IMR-90 (cell line): ENCODE results near the gene PIGM. TPM values are rescaled to one million over a fixed set of nuclear protein-coding genes. Genes with fewer than 3 reads are reported as not detected.

ENCODE experiments used
- ATAC-seq: fragments of 200-7000 bp; cut with Tn5 transposase; 2 replicates; pipeline ENCODE4 v1.9.1; 2020; ENCODE audit warnings: low read depth, mild to moderate bottlenecking, moderate library complexity
- BruUV-seq: library from RNA; stranded (reverse); fragments of 400-500 nt; replicated peaks from 2 replicates; lab custom pipeline; 2021; lab: Mats Ljungman, UMichigan
- CTCF ChIA-PET: fragments of 300-600 bp; formaldehyde crosslinking; extraction: SDS; loops from one replicate; lab custom pipeline; 2021; ENCODE audit warnings: antibody characterized with exemption; lab: Yijun Ruan, JAX
- POLR2A ChIA-PET: fragments of 300-600 bp; sonication (Branson Sonifier 250); formaldehyde crosslinking; loops from one replicate; lab custom pipeline; 2022; ENCODE audit warnings: antibody characterized with exemption; ENCODE audit not compliant: unreplicated experiment; lab: Charles Lee
- DNase-seq: peaks from one replicate; pipeline ENCODE4 v3.0.0; 2013
- H2AFZ ChIP-seq: replicated peaks from 2 replicates; pipeline ENCODE3; 2013; ENCODE audit warnings: low read length, mild to moderate bottlenecking; ENCODE audit not compliant: poor library complexity
- H2AK5ac ChIP-seq: 2 replicates; pipeline ENCODE4 v1.6.1; 2013; ENCODE audit warnings: low read depth, low read length, inconsistent platforms
- H2AK9ac ChIP-seq: replicated peaks from 2 replicates; pipeline ENCODE3; 2013; ENCODE audit warnings: mild to moderate bottlenecking, low read depth, low read length, moderate library complexity; ENCODE audit not compliant: poor library complexity
- H2BK120ac ChIP-seq: 2 replicates; pipeline ENCODE4 v1.6.1; 2013; ENCODE audit warnings: low read depth, low read length, inconsistent platforms
- H2BK15ac ChIP-seq: 3 replicates; pipeline ENCODE4 v1.6.1; 2013; ENCODE audit warnings: low read depth, low read length, inconsistent platforms
- H2BK20ac ChIP-seq: 2 replicates; pipeline ENCODE4 v1.6.1; 2013; ENCODE audit warnings: low read depth, mild to moderate bottlenecking, inconsistent platforms, low read length, moderate library complexity
- H2BK5ac ChIP-seq: 2 replicates; pipeline ENCODE4 v1.6.1; 2013; ENCODE audit warnings: mild to moderate bottlenecking, low read depth, low read length, inconsistent platforms; ENCODE audit not compliant: poor library complexity, severe bottlenecking
- H3K14ac ChIP-seq: replicated peaks from 2 replicates; pipeline ENCODE4 v1.6.1; 2013; ENCODE audit warnings: low read depth, low read length, inconsistent platforms
- H3K18ac ChIP-seq: 2 replicates; pipeline ENCODE4 v1.6.1; 2013; ENCODE audit warnings: low read depth, low read length, control low read depth
- H3K23ac ChIP-seq: 2 replicates; pipeline ENCODE4 v1.6.1; 2013; ENCODE audit warnings: low read depth, low read length, inconsistent platforms
- H3K27ac ChIP-seq: 2 replicates; pipeline ENCODE4 v1.5.1; 2013; ENCODE audit warnings: mild to moderate bottlenecking, control low read depth, low read length; ENCODE audit not compliant: insufficient read depth
- H3K27me3 ChIP-seq: 2 replicates; pipeline ENCODE4 v1.6.1; 2013; ENCODE audit warnings: low read length; ENCODE audit not compliant: control insufficient read depth, insufficient read depth
- H3K36me3 ChIP-seq: 2 replicates; pipeline ENCODE4 v1.6.1; 2013; ENCODE audit warnings: low read length, mixed read lengths; ENCODE audit not compliant: control insufficient read depth, insufficient read depth
- H3K4ac ChIP-seq: 2 replicates; pipeline ENCODE4 v1.6.1; 2013; ENCODE audit warnings: low read depth, low read length, inconsistent platforms
- H3K4me1 ChIP-seq: 2 replicates; pipeline ENCODE4 v1.6.1; 2013; ENCODE audit warnings: low read length, mixed read lengths; ENCODE audit not compliant: control insufficient read depth, insufficient read depth
- H3K4me2 ChIP-seq: 2 replicates; pipeline ENCODE4 v1.6.1; 2013; ENCODE audit warnings: low read depth, mild to moderate bottlenecking, control low read depth, low read length, moderate library complexity
- H3K4me3 ChIP-seq: 2 replicates; pipeline ENCODE4 v1.5.1; 2013; ENCODE audit warnings: low read depth, mild to moderate bottlenecking, control low read depth, low read length, moderate library complexity; ENCODE audit not compliant: insufficient read depth
- H3K56ac ChIP-seq: 2 replicates; pipeline ENCODE4 v1.6.1; 2013; ENCODE audit warnings: low read length, inconsistent platforms; ENCODE audit not compliant: insufficient read depth; ENCODE audit errors: extremely low read depth
- H3K79me1 ChIP-seq, 2 experiments: 2 replicates each; pipeline ENCODE4 v1.6.1; 2013; ENCODE audit warnings: low read length in 2 of 2, inconsistent platforms in 1 of 2, low read depth in 1 of 2
- H3K9ac ChIP-seq: 2 replicates; pipeline ENCODE4 v1.6.1; 2013; ENCODE audit warnings: low read depth, low read length, control low read depth
- H3K9me1 ChIP-seq: 2 replicates; pipeline ENCODE4 v1.6.1; 2013; ENCODE audit warnings: low read length, inconsistent platforms; ENCODE audit not compliant: insufficient read depth
- H3K9me3 ChIP-seq: 2 replicates; pipeline ENCODE4 v1.6.1; 2013; ENCODE audit warnings: low read length; ENCODE audit not compliant: control insufficient read depth, insufficient read depth
- H4K20me1 ChIP-seq: 2 replicates; pipeline ENCODE4 v1.6.1; 2013; ENCODE audit warnings: low read length, inconsistent platforms; ENCODE audit not compliant: insufficient read depth
- H4K5ac ChIP-seq: 2 replicates; pipeline ENCODE4 v1.6.1; 2013; ENCODE audit warnings: mild to moderate bottlenecking, low read depth, low read length, control low read depth
- H4K8ac ChIP-seq, 2 experiments: 2 replicates each; pipeline ENCODE4 v1.6.1; 2013; ENCODE audit warnings: low read depth in 2 of 2, low read length in 2 of 2, control low read depth in 1 of 2, inconsistent platforms in 1 of 2
- H4K91ac ChIP-seq: 2 replicates; pipeline ENCODE4 v1.6.1; 2013; ENCODE audit warnings: low read depth, low read length, inconsistent platforms; ENCODE audit not compliant: insufficient read depth
- BHLHE40 ChIP-seq: fragments of 150-350 bp; IDR thresholded peaks from 2 replicates; pipeline ENCODE4 v1.6.1; 2016; ENCODE audit warnings: mild to moderate bottlenecking, low read depth, low read length
- CHD1 ChIP-seq: IDR thresholded peaks from 2 replicates; pipeline ENCODE4 v1.6.1; 2012; ENCODE audit warnings: low read depth, low read length, improper control_type of control experiment
- FOS ChIP-seq: fragments of 150-350 bp; IDR thresholded peaks from 2 replicates; pipeline ENCODE4 v1.6.1; 2016; ENCODE audit warnings: low read depth, low read length
- MAFK ChIP-seq: IDR thresholded peaks from 2 replicates; pipeline ENCODE4 v1.6.1; 2012; ENCODE audit warnings: low read depth, low read length, improper control_type of control experiment
- MXI1 ChIP-seq: IDR thresholded peaks from 2 replicates; pipeline ENCODE4 v1.6.1; 2012; ENCODE audit warnings: low read depth, mild to moderate bottlenecking, low read length, moderate library complexity, borderline replicate concordance
- NFE2L2 ChIP-seq: fragments of 150-350 bp; IDR thresholded peaks from 2 replicates; pipeline ENCODE4 v1.6.1; 2016; ENCODE audit warnings: low read depth, mild to moderate bottlenecking, low read length
- RCOR1 ChIP-seq: IDR thresholded peaks from 2 replicates; pipeline ENCODE4 v1.6.1; 2012; ENCODE audit warnings: mild to moderate bottlenecking, low read length, improper control_type of control experiment; ENCODE audit not compliant: insufficient replicate concordance
- WGBS, 2 experiments: methylation state at CpG; one replicate each; pipeline versions ENCODE4 v1.1.5 to v1.1.7; 2013; ENCODE audit warnings: missing lambda C conversion rate in 2 of 2; ENCODE audit not compliant: insufficient read length in 1 of 2; ENCODE audit errors: extremely low coverage in 2 of 2; 5-methylcytosine and 5-hydroxymethylcytosine counted together
- dilution Hi-C: fragments of 300-500 bp; cut with HindIII; formaldehyde crosslinking; loops from one replicate; pipeline ENCODE4 v1.14.3; 2018; ENCODE audit warnings: low sequenced_read_pairs; ENCODE audit not compliant: unreplicated experiment
- in situ Hi-C: fragments of 300-500 bp; cut with MboI; formaldehyde crosslinking; loops from 3 replicates; pipeline ENCODE4 v1.14.3; 2019; ENCODE audit warnings: low sequenced_read_pairs, inconsistent platforms, mixed read lengths
- intact Hi-C: fragments of 100-400 bp; cut with micrococcal nuclease; formaldehyde crosslinking; loops from 2 replicates; pipeline ENCODE4 v1.10.0; 2022
- polyA plus RNA-seq, 3 experiments: library from polyadenylated mRNA; depleted of rRNA; stranded (reverse); fragments of >200 nt; gene quantifications; 2 replicates each; pipeline ENCODE4 v1.2.3, GENCODE V29; 2012; ENCODE audit warnings: low replicate concordance in 1 of 3
- total RNA-seq: library from RNA; depleted of rRNA; stranded (reverse); fragments of >200 nt; gene quantifications from 2 replicates; pipeline ENCODE4 v1.2.3, GENCODE V29; 2012
- TF ChIP-seq, protein P1 (sequence below): fragments of 150-350 bp; IDR thresholded peaks from 2 replicates; pipeline ENCODE4 v1.6.1; 2017; ENCODE audit warnings: mild to moderate bottlenecking, antibody characterized with exemption, low read length, low read depth
- TF ChIP-seq, protein P2 (sequence below): conservative IDR thresholded peaks from 2 replicates; pipeline ENCODE4 v1.5.1; 2012; ENCODE audit warnings: mild to moderate bottlenecking, low read depth, low read length, improper control_type of control experiment

The PIGM gene
- total and polyA plus RNA-seq, 2 of the 4 experiments (the other 2 are of a cell fraction), result 2.9 TPM

DNA sequence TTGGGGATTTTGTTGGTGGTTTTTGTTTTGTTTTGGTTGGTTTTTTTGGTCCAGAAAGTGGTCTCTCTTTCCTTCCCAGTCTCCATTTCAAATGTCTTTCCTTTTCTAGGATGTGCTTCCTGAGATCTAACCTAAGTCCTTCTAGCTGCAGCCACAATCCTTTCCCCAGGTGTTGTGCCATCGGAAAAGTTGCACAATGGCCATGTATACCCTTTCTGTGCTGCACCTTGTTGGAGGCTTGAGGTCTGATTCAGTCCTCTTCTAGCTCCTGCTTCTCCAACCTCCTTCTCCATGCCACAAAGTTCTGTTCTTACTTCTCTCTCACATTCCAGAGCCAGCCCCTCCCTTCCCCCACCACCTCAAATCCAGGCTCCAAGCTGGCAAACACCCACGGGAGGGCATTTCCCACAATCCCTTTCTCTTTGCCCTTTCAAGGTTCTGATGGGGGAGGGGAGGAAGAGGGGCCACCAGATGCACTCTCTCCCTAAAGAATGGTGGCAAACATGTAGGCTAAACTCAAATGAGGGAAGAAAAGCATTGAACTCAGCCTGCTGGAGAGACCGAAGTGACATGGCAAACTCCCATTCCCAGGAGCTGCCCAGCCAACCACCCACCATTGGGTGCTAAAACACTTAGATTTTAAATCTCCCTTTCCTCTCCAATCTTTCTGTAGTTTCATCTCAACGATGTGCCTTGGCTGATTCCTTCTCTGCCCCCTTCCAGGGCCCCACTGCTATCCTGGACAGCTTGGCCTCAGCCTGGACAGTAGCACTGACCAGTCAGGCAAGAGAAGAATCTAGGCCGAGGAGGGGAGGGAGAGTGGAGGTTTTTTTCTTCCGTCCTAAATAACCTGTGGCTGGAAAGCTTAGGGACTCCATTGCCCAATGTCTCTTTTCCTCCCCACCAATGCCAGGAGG, 35.3 kb upstream of the PIGM start (continued):
- TF ChIP-seq MXI1, result no peak

DNA sequence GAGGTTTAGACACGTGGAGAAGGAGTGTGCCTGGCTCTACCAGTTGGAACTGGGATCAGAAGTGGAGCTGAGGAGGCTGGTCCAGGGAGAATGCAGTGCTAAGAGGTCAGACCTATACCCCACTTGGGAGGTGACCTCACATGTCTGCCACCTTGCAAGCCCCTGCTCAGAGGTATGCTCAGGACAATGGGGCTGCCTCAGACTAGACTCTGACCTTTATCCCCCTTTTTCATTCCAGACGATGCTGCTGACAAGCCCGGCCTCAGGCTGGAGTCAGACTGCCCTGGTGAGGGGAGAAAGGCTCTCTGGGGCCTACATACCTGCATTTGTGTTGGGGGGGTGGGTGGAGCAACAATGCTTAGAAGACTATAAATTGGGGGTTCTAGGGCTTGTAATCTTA, 33.0 kb upstream of the PIGM start:
- H3K9me3 ChIP-seq, result no peaks in the 10 kb centered on the region
- in situ Hi-C loops, result no loop called here
- no peak overlapping the region for H2BK120ac ChIP-seq
- H3K27me3 ChIP-seq, result peaks cover 70% of the 10 kb centered on the region
- no peak overlapping the region for H4K5ac ChIP-seq
- POLR2A ChIA-PET, result no interaction called here
- BruUV-seq, result no TSS peak
- no peaks in the 10 kb centered on the region for H3K9me1 ChIP-seq
- WGBS, 2 experiments, result no CpG with 5 or more reads among the region's 3 CpGs
- H3K4ac ChIP-seq, result no peak overlapping the region
- no peak overlapping the region for H2BK15ac ChIP-seq
- no peak overlapping the region for H2AFZ ChIP-seq
- H3K79me1 ChIP-seq, result no peaks in the 10 kb centered on the region
- no peak for DNase-seq
- no peak overlapping the region for H3K14ac ChIP-seq
- no peak overlapping the region for H3K23ac ChIP-seq
- no peak overlapping the region for H3K56ac ChIP-seq
- no peak overlapping the region for H2AK5ac ChIP-seq
- no peak overlapping the region for H3K9ac ChIP-seq
- CTCF ChIA-PET, result interaction anchor here (1.2 kb wide), 1 partner anchor 18 kb away, joined by 3 read pairs; no protein-coding TSS in a partner anchor
- no peak overlapping the region for H4K91ac ChIP-seq
- intact Hi-C loops, result no loop called here
- no peak overlapping the region for H2BK5ac ChIP-seq
- no peaks in the 10 kb centered on the region for H4K20me1 ChIP-seq
- no peak overlapping the region for H2AK9ac ChIP-seq
- no peak overlapping the region for H2BK20ac ChIP-seq
- ATAC-seq, result no peak
- dilution Hi-C loops, result no loop called here
- no peak overlapping the region for H3K18ac ChIP-seq
- H3K4me3 ChIP-seq, result no peak overlapping the region
- H3K4me2 ChIP-seq, result no peak overlapping the region
- no peaks in the 10 kb centered on the region for H3K36me3 ChIP-seq
- no peak overlapping the region for H4K8ac ChIP-seq
- H3K27ac ChIP-seq, result no peak overlapping the region
- H3K4me1 ChIP-seq, result no peaks in the 10 kb centered on the region
- no peak for TF ChIP-seq MAFK
- no peak for TF ChIP-seq NFE2L2
- TF ChIP-seq, protein P1, sequence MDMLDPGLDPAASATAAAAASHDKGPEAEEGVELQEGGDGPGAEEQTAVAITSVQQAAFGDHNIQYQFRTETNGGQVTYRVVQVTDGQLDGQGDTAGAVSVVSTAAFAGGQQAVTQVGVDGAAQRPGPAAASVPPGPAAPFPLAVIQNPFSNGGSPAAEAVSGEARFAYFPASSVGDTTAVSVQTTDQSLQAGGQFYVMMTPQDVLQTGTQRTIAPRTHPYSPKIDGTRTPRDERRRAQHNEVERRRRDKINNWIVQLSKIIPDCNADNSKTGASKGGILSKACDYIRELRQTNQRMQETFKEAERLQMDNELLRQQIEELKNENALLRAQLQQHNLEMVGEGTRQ, result no peak
- TF ChIP-seq MXI1, result no peak
- TF ChIP-seq CHD1, result no peak
- TF ChIP-seq, protein P2, sequence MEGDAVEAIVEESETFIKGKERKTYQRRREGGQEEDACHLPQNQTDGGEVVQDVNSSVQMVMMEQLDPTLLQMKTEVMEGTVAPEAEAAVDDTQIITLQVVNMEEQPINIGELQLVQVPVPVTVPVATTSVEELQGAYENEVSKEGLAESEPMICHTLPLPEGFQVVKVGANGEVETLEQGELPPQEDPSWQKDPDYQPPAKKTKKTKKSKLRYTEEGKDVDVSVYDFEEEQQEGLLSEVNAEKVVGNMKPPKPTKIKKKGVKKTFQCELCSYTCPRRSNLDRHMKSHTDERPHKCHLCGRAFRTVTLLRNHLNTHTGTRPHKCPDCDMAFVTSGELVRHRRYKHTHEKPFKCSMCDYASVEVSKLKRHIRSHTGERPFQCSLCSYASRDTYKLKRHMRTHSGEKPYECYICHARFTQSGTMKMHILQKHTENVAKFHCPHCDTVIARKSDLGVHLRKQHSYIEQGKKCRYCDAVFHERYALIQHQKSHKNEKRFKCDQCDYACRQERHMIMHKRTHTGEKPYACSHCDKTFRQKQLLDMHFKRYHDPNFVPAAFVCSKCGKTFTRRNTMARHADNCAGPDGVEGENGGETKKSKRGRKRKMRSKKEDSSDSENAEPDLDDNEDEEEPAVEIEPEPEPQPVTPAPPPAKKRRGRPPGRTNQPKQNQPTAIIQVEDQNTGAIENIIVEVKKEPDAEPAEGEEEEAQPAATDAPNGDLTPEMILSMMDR, result no peak
- no peak for TF ChIP-seq BHLHE40
- TF ChIP-seq FOS, result no peak
- no peak for TF ChIP-seq RCOR1
